OCI-LY1 (cell line): ENCODE data around the gene TTLL9.

Experiments
- H2AFZ ChIP-seq: fragments of 200-600 bp; sonication (generic), shearing (Covaris generic); 2 replicates; pipeline ENCODE4 v1.6.0; 2014; ENCODE audit warnings: antibody characterized with exemption, mild to moderate bottlenecking, low read length
- H3F3A ChIP-seq: fragments of 200-600 bp; sonication (generic), shearing (Covaris generic); 2 replicates; pipeline ENCODE4 v1.6.0; 2014; ENCODE audit warnings: mild to moderate bottlenecking, antibody characterized with exemption, low read length, moderate library complexity; ENCODE audit not compliant: insufficient read depth
- H3K27ac ChIP-seq: fragments of 200-600 bp; sonication (generic); 2 replicates; pipeline ENCODE4 v1.5.1; 2014; ENCODE audit warnings: low read length, mixed run types, mild to moderate bottlenecking, low read depth; ENCODE audit not compliant: poor library complexity, severe bottlenecking
- H3K27me3 ChIP-seq: fragments of 200-600 bp; sonication (generic); 2 replicates; pipeline ENCODE4 v1.6.0; 2014; ENCODE audit warnings: antibody characterized with exemption, mild to moderate bottlenecking, low read length, moderate library complexity; ENCODE audit not compliant: insufficient read depth
- H3K36me3 ChIP-seq: fragments of 200-600 bp; sonication (generic); 2 replicates; pipeline ENCODE4 v1.6.1; 2014; ENCODE audit warnings: mild to moderate bottlenecking, antibody characterized with exemption, low read length, moderate library complexity, mixed read lengths; ENCODE audit not compliant: insufficient read depth
- H3K4me1 ChIP-seq: fragments of 200-600 bp; sonication (generic); 2 replicates; pipeline ENCODE4 v1.5.1; 2014; ENCODE audit warnings: mild to moderate bottlenecking, low read length, moderate library complexity; ENCODE audit not compliant: insufficient read depth, severe bottlenecking
- H3K4me2 ChIP-seq: fragments of 200-600 bp; sonication (generic), shearing (Covaris generic); 2 replicates; pipeline ENCODE4 v1.6.1; 2014; ENCODE audit warnings: low read length
- H3K4me3 ChIP-seq: fragments of 200-600 bp; sonication (generic); 2 replicates; pipeline ENCODE4 v1.5.1; 2014; ENCODE audit warnings: low read length, low read depth, mild to moderate bottlenecking, mixed read lengths; ENCODE audit not compliant: poor library complexity, severe bottlenecking
- H3K79me2 ChIP-seq: fragments of 200-600 bp; shearing (Covaris generic); 2 replicates; pipeline ENCODE4 v1.6.1; 2016; ENCODE audit warnings: mixed run types, low read length, mixed read lengths; ENCODE audit not compliant: insufficient read depth
- H3K9ac ChIP-seq: fragments of 200-600 bp; sonication (generic), shearing (Covaris generic); 2 replicates; pipeline ENCODE4 v1.6.1; 2014; ENCODE audit warnings: mild to moderate bottlenecking, low read length, mixed read lengths
- H3K9me2 ChIP-seq: fragments of 200-600 bp; sonication (generic), shearing (Covaris generic); 2 replicates; pipeline ENCODE4 v1.6.1; 2014; ENCODE audit warnings: low read depth, mild to moderate bottlenecking, low read length, mixed read lengths
- H3K9me3 ChIP-seq: fragments of 200-600 bp; shearing (Covaris generic); 2 replicates; pipeline ENCODE4 v1.6.1; 2014; ENCODE audit warnings: low read length, mixed read lengths
- H4K20me1 ChIP-seq: fragments of 200-600 bp; sonication (generic), shearing (Covaris generic); 2 replicates; pipeline ENCODE4 v1.6.0; 2016; ENCODE audit warnings: mild to moderate bottlenecking, low read length; ENCODE audit not compliant: insufficient read depth
- CTCF ChIP-seq: fragments of 200-600 bp; sonication (generic), shearing (Covaris generic); IDR thresholded peaks from 2 replicates; pipeline ENCODE4 v1.5.1; 2017; ENCODE audit warnings: mild to moderate bottlenecking, antibody characterized with exemption, low read length, moderate library complexity, mixed read lengths
- EZH2 ChIP-seq: fragments of 200-600 bp; sonication (generic), shearing (Covaris generic); IDR thresholded peaks from 2 replicates; pipeline ENCODE4 v1.8.0; 2017; ENCODE audit warnings: borderline replicate concordance, mixed run types, mild to moderate bottlenecking, antibody characterized with exemption, low read length, moderate library complexity, mixed read lengths

Gene TTLL9

GRCh38 chr20:31851240-31851955 lies 19.0 kb upstream of the TTLL9 start:
- Histone ChIP-seq H3K79me2 (no peaks in the 10 kb centered on the region), H3K27ac (no peak overlapping the region), H3F3A (no peaks in the 10 kb centered on the region), H3K9me2 (no peaks in the 10 kb centered on the region), H3K9me3 (no peaks in the 10 kb centered on the region), H3K36me3 (no peaks in the 10 kb centered on the region), H3K4me2 (no peak overlapping the region), H3K4me1 (no peaks in the 10 kb centered on the region), H2AFZ (no peak overlapping the region), H3K4me3 (no peak overlapping the region), H4K20me1 (no peaks in the 10 kb centered on the region), H3K27me3 (peaks cover 5% of the 10 kb centered on the region; the same call in 1 of the 2 replicates), H3K9ac (no peak overlapping the region)
- TF ChIP-seq CTCF = no peak
- no peak for TF ChIP-seq EZH2

- Histone ChIP-seq H3K36me3 (no peaks in the 10 kb centered on the region), H3K27ac (no peak overlapping the region), H3K9ac (no peak overlapping the region), H3K9me2 (no peaks in the 10 kb centered on the region), H3K4me1 (no peaks in the 10 kb centered on the region), H3K9me3 (no peaks in the 10 kb centered on the region), H3K4me2 (no peak overlapping the region), H3K27me3 (peaks cover 5% of the 10 kb centered on the region; the same call in 1 of the 2 replicates), H2AFZ (no peak overlapping the region), H4K20me1 (no peaks in the 10 kb centered on the region), H3K4me3 (no peak overlapping the region), H3F3A (no peaks in the 10 kb centered on the region), H3K79me2 (no peaks in the 10 kb centered on the region)
- no peak for TF ChIP-seq CTCF
- TF ChIP-seq EZH2 = no peak
These were observed 17.0 kb upstream of the TTLL9 start for GRCh38 chr20:31853481-31853880.

- no peaks in the 10 kb centered on the region for H3K79me2 ChIP-seq
- H3K36me3 ChIP-seq = no peaks in the 10 kb centered on the region
- no peak overlapping the region for H3K4me3 ChIP-seq
- H2AFZ ChIP-seq = no peak overlapping the region
- no peaks in the 10 kb centered on the region for H4K20me1 ChIP-seq
- peaks cover 9% of the 10 kb centered on the region for H3K4me1 ChIP-seq
- no peak overlapping the region for H3K27ac ChIP-seq
- no peak overlapping the region for H3K9ac ChIP-seq
- H3K27me3 ChIP-seq = peaks cover 4% of the 10 kb centered on the region; the same call in 1 of the 2 replicates
- no peaks in the 10 kb centered on the region for H3K9me2 ChIP-seq
- TF ChIP-seq EZH2 (no peak), CTCF (no peak)
- H3F3A ChIP-seq = no peaks in the 10 kb centered on the region
- H3K4me2 ChIP-seq = no peak overlapping the region
- H3K9me3 ChIP-seq = no peaks in the 10 kb centered on the region
These were observed 13.9 kb upstream of the TTLL9 start for GRCh38 chr20:31856516-31856915.
